ENCODE measurements around the gene C14orf93. TPM values are rescaled to one million over a fixed set of nuclear protein-coding genes. Genes with fewer than 3 reads are reported as not detected.

The C14orf93 gene
- polyA plus RNA-seq, 2 of the 4 experiments (the other 2 are of a cell fraction) = 6.8 to 9.7 TPM

DNA sequence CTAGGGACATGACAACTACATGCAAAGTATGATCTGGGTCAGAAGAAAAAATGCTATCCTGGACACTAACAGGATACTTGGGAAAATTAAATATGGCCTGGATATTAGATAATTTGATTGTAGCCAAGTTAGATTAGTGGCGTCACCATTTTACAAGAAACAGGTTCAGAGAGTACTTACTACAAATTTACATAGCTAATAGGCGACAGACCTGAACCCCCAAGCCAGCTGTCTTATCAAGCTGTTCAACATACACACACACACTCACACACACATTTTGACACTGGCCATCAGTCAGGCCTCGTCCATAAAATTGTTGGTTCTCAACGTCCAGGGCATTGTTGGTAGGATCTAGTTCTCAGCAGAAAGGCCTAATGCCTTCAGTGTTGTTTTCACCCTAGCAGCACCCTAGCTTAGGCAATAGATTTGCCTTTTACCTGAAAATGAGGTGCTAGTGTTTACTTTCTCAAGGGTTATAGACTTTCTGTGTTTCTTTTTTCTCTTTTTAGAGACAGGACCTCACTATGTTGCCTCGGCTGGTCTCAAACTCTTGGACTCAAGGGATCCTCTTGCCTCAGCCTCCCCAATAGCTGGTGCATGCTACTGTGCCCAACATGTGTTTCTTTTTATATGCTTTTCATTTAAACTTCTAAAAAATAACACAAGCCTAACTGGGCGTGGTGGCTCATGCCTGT, 3.3 kb upstream of the C14orf93 start (continued):
- no peak for TF ChIP-seq EP300 (IDR thresholded peaks at IDR 0.05)
- no peak for TF ChIP-seq MAX (IDR thresholded peaks at IDR 0.05)
- TF ChIP-seq KDM5A (IDR thresholded peaks at IDR 0.05) = no peak
- TF ChIP-seq, protein P1, sequence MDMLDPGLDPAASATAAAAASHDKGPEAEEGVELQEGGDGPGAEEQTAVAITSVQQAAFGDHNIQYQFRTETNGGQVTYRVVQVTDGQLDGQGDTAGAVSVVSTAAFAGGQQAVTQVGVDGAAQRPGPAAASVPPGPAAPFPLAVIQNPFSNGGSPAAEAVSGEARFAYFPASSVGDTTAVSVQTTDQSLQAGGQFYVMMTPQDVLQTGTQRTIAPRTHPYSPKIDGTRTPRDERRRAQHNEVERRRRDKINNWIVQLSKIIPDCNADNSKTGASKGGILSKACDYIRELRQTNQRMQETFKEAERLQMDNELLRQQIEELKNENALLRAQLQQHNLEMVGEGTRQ (IDR thresholded peaks at IDR 0.05) = no peak

GRCh38 chr14:23009483-23009938, 432 bp downstream of the C14orf93 start:
- FAIRE-seq (no peak), DNase-seq (ENCODE audit: low read depth in 1 of 2, low spot score in 1 of 2) (no peak), ATAC-seq (no peak)
- Histone ChIP-seq H3K4me2 (peak overlapping the region; percentile 91), H3K4me1 (peaks cover 27% of the 10 kb centered on the region), H3K4me3 (peak overlapping the region; percentile 58), H3K27ac (peak overlapping the region; percentile 88 to 93), H3K9me3 (no peaks in the 10 kb centered on the region)
- 26% methylated on average over 8 of the region's 8 CpGs for WGBS (ENCODE audit: missing lambda C conversion rate)
- no peak for TF ChIP-seq HDAC2 (IDR thresholded peaks at IDR 0.05)
- TF ChIP-seq SMC3 (IDR thresholded peaks at IDR 0.05) = no peak
- TF ChIP-seq MAFK (IDR thresholded peaks at IDR 0.05; ENCODE audit: partially characterized antibody) = no peak
- TF ChIP-seq EP300 (IDR thresholded peaks at IDR 0.05) = no peak
- TF ChIP-seq RAD21 (conservative IDR thresholded peaks at IDR 0.05 in 1 of 2, IDR thresholded peaks at IDR 0.05 in 1 of 2) = no peak
- no peak for TF ChIP-seq CBX2 (IDR thresholded peaks at IDR 0.05; ENCODE audit: borderline replicate concordance, low read depth)
- no peak for TF ChIP-seq CHD2 (IDR thresholded peaks at IDR 0.05; ENCODE audit: low read length, partially characterized antibody)
- TF ChIP-seq POLR2AphosphoS2 (conservative IDR thresholded peaks at IDR 0.05; ENCODE audit: low read length) = no peak
- TF ChIP-seq EHF (CRISPR knock-in tag; IDR thresholded peaks at IDR 0.05) = no peak
- no peak for TF ChIP-seq TFCP2L1 (CRISPR knock-in tag; IDR thresholded peaks at IDR 0.05)
- no peak for TF ChIP-seq HOXB13 (CRISPR knock-in tag; IDR thresholded peaks at IDR 0.05; ENCODE audit: low read depth)
- TF ChIP-seq RNF2 (IDR thresholded peaks at IDR 0.05; ENCODE audit: borderline replicate concordance, low read depth) = no peak
- TF ChIP-seq, protein P2, sequence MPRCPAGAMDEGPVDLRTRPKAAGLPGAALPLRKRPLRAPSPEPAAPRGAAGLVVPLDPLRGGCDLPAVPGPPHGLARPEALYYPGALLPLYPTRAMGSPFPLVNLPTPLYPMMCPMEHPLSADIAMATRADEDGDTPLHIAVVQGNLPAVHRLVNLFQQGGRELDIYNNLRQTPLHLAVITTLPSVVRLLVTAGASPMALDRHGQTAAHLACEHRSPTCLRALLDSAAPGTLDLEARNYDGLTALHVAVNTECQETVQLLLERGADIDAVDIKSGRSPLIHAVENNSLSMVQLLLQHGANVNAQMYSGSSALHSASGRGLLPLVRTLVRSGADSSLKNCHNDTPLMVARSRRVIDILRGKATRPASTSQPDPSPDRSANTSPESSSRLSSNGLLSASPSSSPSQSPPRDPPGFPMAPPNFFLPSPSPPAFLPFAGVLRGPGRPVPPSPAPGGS (IDR thresholded peaks at IDR 0.05) = no peak
- no peak for TF ChIP-seq ZSCAN20 (CRISPR knock-in tag; IDR thresholded peaks at IDR 0.05)
- ChIA-PET POLR2A (no interaction called here), CTCF (interaction anchor here (1.3 to 4.1 kb wide), 3 partner anchors 12 to 47 kb away, joined by 5 to 73 read pairs (median 64); partner anchors contain the start of gene CDH24)

DNA sequence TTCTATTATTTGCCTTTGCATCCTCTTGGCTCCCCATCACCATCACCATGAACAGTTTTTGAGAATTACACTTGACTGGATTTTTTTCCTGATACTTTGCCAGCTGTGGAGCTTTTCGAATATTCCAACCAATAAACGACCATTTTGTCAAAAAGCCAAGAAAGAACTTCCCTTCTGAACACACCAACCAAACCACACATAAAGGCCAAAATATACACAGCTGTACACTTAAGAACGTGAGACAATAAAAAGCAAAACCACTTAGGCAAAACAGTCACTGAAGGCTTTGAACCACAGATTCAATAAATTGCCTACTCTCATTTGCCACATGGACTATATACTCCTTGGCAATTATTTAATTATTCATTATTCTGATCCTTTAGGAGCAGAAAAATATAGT, 1.1 kb downstream of the C14orf93 start:
- POLR2A ChIA-PET = interaction anchor here (0.7 kb wide), 1 partner anchor 15 kb away, joined by 4 read pairs; no protein-coding TSS in a partner anchor
- no peaks in the 10 kb centered on the region for H3K9me3 ChIP-seq
- H3K4me2 ChIP-seq = peak overlapping the region; percentile 91
- H3K4me3 ChIP-seq = no peak overlapping the region
- CTCF ChIA-PET = interaction anchor here (1.3 to 4.1 kb wide), 4 partner anchors 13 to 48 kb away, joined by 5 to 73 read pairs (median 62); partner anchors contain the start of gene CDH24
- H3K27ac ChIP-seq = peak overlapping the region in 1 of 2 experiments; percentile 3; a peak in 1 of 6 replicates
- WGBS (ENCODE audit: missing lambda C conversion rate) = 70% methylated on average over 3 of the region's 3 CpGs
- TF ChIP-seq TP53 (CRISPR knock-in tag; IDR thresholded peaks at IDR 0.05) = no peak
- TF ChIP-seq RFX5 (IDR thresholded peaks at IDR 0.05) = no peak
- no peak for TF ChIP-seq MAFK (IDR thresholded peaks at IDR 0.05; ENCODE audit: partially characterized antibody)
- TF ChIP-seq MAX (IDR thresholded peaks at IDR 0.05) = no peak
- ATAC-seq (no peak), FAIRE-seq (no peak), DNase-seq (ENCODE audit: low read depth in 1 of 2, low spot score in 1 of 2) (no peak)
- peaks cover 27% of the 10 kb centered on the region for H3K4me1 ChIP-seq

All from A549 (cell line).